Measurements from ENCODE around the gene JAG2. TPM values are rescaled to one million over a fixed set of nuclear protein-coding genes. Genes with fewer than 3 reads are reported as not detected.

Gene JAG2
- total RNA-seq, 1 experiment from 2014 or later = 85.9 TPM

- CTCF ChIA-PET = no interaction called here
- peaks cover 7 to 25% of the 10 kb centered on the region in 2 experiments; a peak in 3 of 4 replicates for H3K36me3 ChIP-seq (ENCODE audit: control insufficient read depth in 1 of 2, insufficient read depth in 2 of 2, low read length in 2 of 2)
- no peak for ATAC-seq
- H3K4me3 ChIP-seq (replicated peaks in 1 of 2; ENCODE audit: low read depth in 1 of 2, low read length in 2 of 2) = no peak overlapping the region
- H3K79me2 ChIP-seq (ENCODE audit: insufficient read depth, low read length) = no peaks in the 10 kb centered on the region
- H3K4me2 ChIP-seq (ENCODE audit: low read length) = no peak overlapping the region
- no peak overlapping the region for H3K9ac ChIP-seq (ENCODE audit: low read length)
- intact Hi-C loops (cut with micrococcal nuclease) = no loop called here
- DNase-seq (ENCODE audit: low read depth, low spot score) = no peak
- no peaks in the 10 kb centered on the region for H4K20me1 ChIP-seq (ENCODE audit: insufficient read depth)
- RAD21 ChIA-PET (ENCODE audit: low non-redundant PET in 1 of 2, low total read pairs in 2 of 2, uncharacterized antibody in 2 of 2, unreplicated experiment in 2 of 2) = no interaction called here
- TF ChIP-seq YY1 (IDR thresholded peaks at IDR 0.05; ENCODE audit: extremely low read depth, insufficient replicate concordance, low read depth, low read length) (no peak), RAD21 (IDR thresholded peaks at IDR 0.05; ENCODE audit: low read depth) (no peak), CTCF (IDR thresholded peaks at IDR 0.05 in 2 of 3, conservative IDR thresholded peaks at IDR 0.05 in 1 of 3; ENCODE audit: borderline replicate concordance in 1 of 3, insufficient read depth in 1 of 3, low read depth in 2 of 3, low read length in 2 of 3) (no peak), EGR1 (IDR thresholded peaks at IDR 0.05; ENCODE audit: low read depth) (no peak), ELF1 (IDR thresholded peaks at IDR 0.05; ENCODE audit: borderline replicate concordance, low read depth) (no peak), POLR2A (IDR thresholded peaks at IDR 0.05; ENCODE audit: borderline replicate concordance, extremely low read depth, insufficient read depth, insufficient read length) (no peak), ZNF274 (IDR thresholded peaks at IDR 0.05; ENCODE audit: low read depth, low read length) (no peak), POLR2AphosphoS5 (IDR thresholded peaks at IDR 0.05; ENCODE audit: low read depth, low read length) (no peak), REST (IDR thresholded peaks at IDR 0.05; ENCODE audit: low read depth) (no peak), JUND (IDR thresholded peaks at IDR 0.05) (no peak), SIN3A (IDR thresholded peaks at IDR 0.05; ENCODE audit: low read depth) (no peak), TCF7L2 (IDR thresholded peaks at IDR 0.05; ENCODE audit: borderline replicate concordance, extremely low read depth, insufficient read depth, insufficient read length) (no peak), MAX (IDR thresholded peaks at IDR 0.05) (no peak), EZH2 (IDR thresholded peaks at IDR 0.05) (no peak), EZH2phosphoT487 (IDR thresholded peaks at IDR 0.05; ENCODE audit: borderline replicate concordance) (no peak)
- H3K4me1 ChIP-seq (ENCODE audit: control insufficient read depth in 1 of 2, insufficient read depth in 2 of 2, low read length in 2 of 2) = no peaks in the 10 kb centered on the region
- no peaks in the 10 kb centered on the region for H3K27me3 ChIP-seq (ENCODE audit: insufficient read depth, low read length)
- POLR2A ChIA-PET = no interaction called here
- H3K9me2 ChIP-seq (ENCODE audit: insufficient read depth) = no peaks in the 10 kb centered on the region
- no TSS peak for BruUV-seq (replicated peaks)
- no peak overlapping the region for H2AFZ ChIP-seq (ENCODE audit: low read depth, low read length, poor library complexity, severe bottlenecking)
- H3K27ac ChIP-seq (ENCODE audit: low read depth, low read length) = no peak overlapping the region
- no peaks in the 10 kb centered on the region for H3K9me3 ChIP-seq (ENCODE audit: control insufficient read depth in 1 of 2, insufficient read depth in 1 of 2, low read depth in 1 of 2, low read length in 2 of 2)
Observed at GRCh38 chr14:105144026-105144665, 24.4 kb downstream of the JAG2 start.
